HEK293 (cell line): ENCODE results near the gene SART3.

Source experiments
- AEBP2 ChIP-seq: fragments of 450-650 bp; formaldehyde crosslinking; IDR thresholded peaks from 2 replicates; pipeline ENCODE4 v1.5.1; 2016; ENCODE audit warnings: missing biosample characterization, missing genetic modification characterization, borderline replicate concordance
- EGR2 ChIP-seq: fragments of 450-650 bp; formaldehyde crosslinking; IDR thresholded peaks from 2 replicates; pipeline ENCODE4 v1.5.1; 2016; ENCODE audit warnings: low read depth, missing biosample characterization, missing genetic modification characterization
- GLIS1 ChIP-seq: fragments of 450-650 bp; formaldehyde crosslinking; IDR thresholded peaks from 2 replicates; pipeline ENCODE4 v1.5.1; 2016; ENCODE audit warnings: missing biosample characterization, missing genetic modification characterization
- INSM2 ChIP-seq: fragments of 450-650 bp; formaldehyde crosslinking; IDR thresholded peaks from 2 replicates; pipeline ENCODE4 v1.5.1; 2016; ENCODE audit warnings: missing biosample characterization, missing genetic modification characterization
- OVOL3 ChIP-seq: fragments of 450-650 bp; formaldehyde crosslinking; IDR thresholded peaks from 2 replicates; pipeline ENCODE4 v1.5.1; 2016; ENCODE audit warnings: missing biosample characterization, missing genetic modification characterization
- TCF7L2 ChIP-seq: IDR thresholded peaks from 2 replicates; pipeline ENCODE4 v1.6.1; 2011; ENCODE audit warnings: low read depth, mild to moderate bottlenecking, inconsistent platforms, low read length, moderate library complexity, borderline replicate concordance
- YY2 ChIP-seq: fragments of 450-650 bp; formaldehyde crosslinking; IDR thresholded peaks from 2 replicates; pipeline ENCODE4 v1.5.1; 2016; ENCODE audit warnings: missing biosample characterization, missing genetic modification characterization
- ZBTB20 ChIP-seq: fragments of 450-650 bp; formaldehyde crosslinking; IDR thresholded peaks from 2 replicates; pipeline ENCODE4 v1.5.1; 2016; ENCODE audit warnings: missing biosample characterization, missing genetic modification characterization
- ZBTB26 ChIP-seq: fragments of 450-650 bp; formaldehyde crosslinking; optimal IDR thresholded peaks from 2 replicates; pipeline ENCODE3; 2016; ENCODE audit warnings: missing biosample characterization, mild to moderate bottlenecking, missing genetic modification characterization
- ZBTB44 ChIP-seq: fragments of 450-650 bp; IDR thresholded peaks from 2 replicates; pipeline ENCODE4 v1.5.1; 2018; ENCODE audit warnings: missing biosample characterization, mild to moderate bottlenecking, missing genetic modification characterization
- ZBTB48 ChIP-seq: fragments of 450-650 bp; formaldehyde crosslinking; IDR thresholded peaks from 2 replicates; pipeline ENCODE4 v1.5.1; 2016; ENCODE audit warnings: missing biosample characterization, missing genetic modification characterization
- ZFHX2 ChIP-seq: fragments of 450-650 bp; formaldehyde crosslinking; conservative IDR thresholded peaks from 2 replicates; pipeline ENCODE4 v1.5.1; 2016; ENCODE audit warnings: missing biosample characterization, missing genetic modification characterization
- ZNF132 ChIP-seq: fragments of 450-650 bp; formaldehyde crosslinking; IDR thresholded peaks from 2 replicates; pipeline ENCODE4 v1.5.1; 2017; ENCODE audit warnings: missing biosample characterization, missing genetic modification characterization, borderline replicate concordance
- ZNF146 ChIP-seq: fragments of 450-650 bp; formaldehyde crosslinking; IDR thresholded peaks from 2 replicates; pipeline ENCODE4 v1.5.1; 2016; ENCODE audit warnings: missing biosample characterization, missing genetic modification characterization
- ZNF324 ChIP-seq: fragments of 450-650 bp; formaldehyde crosslinking; IDR thresholded peaks from 2 replicates; pipeline ENCODE4 v1.5.1; 2016; ENCODE audit warnings: missing biosample characterization, missing genetic modification characterization
- ZNF341 ChIP-seq: fragments of 450-650 bp; formaldehyde crosslinking; IDR thresholded peaks from 2 replicates; pipeline ENCODE4; 2016; ENCODE audit warnings: low read depth, missing biosample characterization, missing genetic modification characterization
- ZNF404 ChIP-seq: fragments of 450-650 bp; formaldehyde crosslinking; IDR thresholded peaks from 2 replicates; pipeline ENCODE4 v1.5.1; 2017; ENCODE audit warnings: missing biosample characterization, missing genetic modification characterization
- ZNF433 ChIP-seq: fragments of 450-650 bp; formaldehyde crosslinking; IDR thresholded peaks from 2 replicates; pipeline ENCODE4 v1.5.1; 2016; ENCODE audit warnings: missing biosample characterization, missing genetic modification characterization, low read depth
- ZNF518A ChIP-seq: fragments of 450-650 bp; formaldehyde crosslinking; conservative IDR thresholded peaks from 2 replicates; pipeline ENCODE4 v1.5.1; 2016; ENCODE audit warnings: low read depth, missing biosample characterization, missing genetic modification characterization
- ZNF558 ChIP-seq: fragments of 450-650 bp; formaldehyde crosslinking; IDR thresholded peaks from 2 replicates; pipeline ENCODE4 v1.5.1; 2016; ENCODE audit warnings: missing biosample characterization, missing genetic modification characterization
- TF ChIP-seq, protein P1 (sequence below): fragments of 450-650 bp; formaldehyde crosslinking; IDR thresholded peaks from 2 replicates; pipeline ENCODE4 v1.5.1; 2017; ENCODE audit warnings: missing biosample characterization, missing genetic modification characterization
- TF ChIP-seq, protein P2 (sequence below): fragments of 450-650 bp; formaldehyde crosslinking; IDR thresholded peaks from 2 replicates; pipeline ENCODE4 v1.5.1; 2016; ENCODE audit warnings: missing biosample characterization, missing genetic modification characterization

Gene SART3

GRCh38 chr12:108594960-108595710 lies 34.2 kb upstream of the SART3 start (continued):
- TF ChIP-seq ZBTB44 (no peak), GLIS1 (tag by site-specific recombination) (no peak), OVOL3 (tag by site-specific recombination) (no peak), ZBTB26 (no peak), ZFHX2 (tag by site-specific recombination) (no peak), TCF7L2 (no peak), ZNF341 (tag by site-specific recombination) (no peak), ZBTB48 (no peak), ZNF433 (tag by site-specific recombination) (no peak), AEBP2 (tag by site-specific recombination) (no peak), YY2 (tag by site-specific recombination) (no peak), ZNF132 (tag by site-specific recombination) (no peak), ZNF324 (tag by site-specific recombination) (no peak), ZNF518A (tag by site-specific recombination) (no peak), ZNF146 (tag by site-specific recombination) (0 out of 2 replicates have a peak, but pooled peaks have one; percentile 3), ZBTB20 (tag by site-specific recombination) (no peak), ZNF558 (tag by site-specific recombination) (no peak), EGR2 (tag by site-specific recombination) (no peak), INSM2 (tag by site-specific recombination) (no peak), ZNF404 (tag by site-specific recombination) (no peak)
- TF ChIP-seq, protein P1, sequence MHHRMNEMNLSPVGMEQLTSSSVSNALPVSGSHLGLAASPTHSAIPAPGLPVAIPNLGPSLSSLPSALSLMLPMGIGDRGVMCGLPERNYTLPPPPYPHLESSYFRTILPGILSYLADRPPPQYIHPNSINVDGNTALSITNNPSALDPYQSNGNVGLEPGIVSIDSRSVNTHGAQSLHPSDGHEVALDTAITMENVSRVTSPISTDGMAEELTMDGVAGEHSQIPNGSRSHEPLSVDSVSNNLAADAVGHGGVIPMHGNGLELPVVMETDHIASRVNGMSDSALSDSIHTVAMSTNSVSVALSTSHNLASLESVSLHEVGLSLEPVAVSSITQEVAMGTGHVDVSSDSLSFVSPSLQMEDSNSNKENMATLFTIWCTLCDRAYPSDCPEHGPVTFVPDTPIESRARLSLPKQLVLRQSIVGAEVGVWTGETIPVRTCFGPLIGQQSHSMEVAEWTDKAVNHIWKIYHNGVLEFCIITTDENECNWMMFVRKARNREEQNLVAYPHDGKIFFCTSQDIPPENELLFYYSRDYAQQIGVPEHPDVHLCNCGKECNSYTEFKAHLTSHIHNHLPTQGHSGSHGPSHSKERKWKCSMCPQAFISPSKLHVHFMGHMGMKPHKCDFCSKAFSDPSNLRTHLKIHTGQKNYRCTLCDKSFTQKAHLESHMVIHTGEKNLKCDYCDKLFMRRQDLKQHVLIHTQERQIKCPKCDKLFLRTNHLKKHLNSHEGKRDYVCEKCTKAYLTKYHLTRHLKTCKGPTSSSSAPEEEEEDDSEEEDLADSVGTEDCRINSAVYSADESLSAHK (tag by site-specific recombination) = no peak
- TF ChIP-seq, protein P2, sequence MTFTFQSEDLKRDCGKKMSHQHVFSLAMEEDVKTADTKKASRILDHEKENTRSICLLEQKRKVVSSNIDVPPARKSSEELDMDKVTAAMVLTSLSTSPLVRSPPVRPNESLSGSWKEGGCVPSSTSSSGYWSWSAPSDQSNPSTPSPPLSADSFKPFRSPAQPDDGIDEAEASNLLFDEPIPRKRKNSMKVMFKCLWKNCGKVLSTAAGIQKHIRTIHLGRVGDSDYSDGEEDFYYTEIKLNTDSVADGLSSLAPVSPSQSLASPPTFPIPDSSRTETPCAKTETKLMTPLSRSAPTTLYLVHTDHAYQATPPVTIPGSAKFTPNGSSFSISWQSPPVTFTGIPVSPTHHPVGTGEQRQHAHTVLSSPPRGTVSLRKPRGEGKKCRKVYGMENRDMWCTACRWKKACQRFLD (tag by site-specific recombination) = 0 out of 2 replicates have a peak, but pooled peaks have one; percentile 18
